Myocyte (in vitro differentiated cells): ENCODE data around the gene BNIP3. TPM values are rescaled to one million over a fixed set of nuclear protein-coding genes. Genes with fewer than 3 reads are reported as not detected.
"Not testable (repeated sequence)": the region's sequence is repeated elsewhere in the genome, so short reads cannot be mapped to it uniquely, and the experiment has no call there.

Source experiments
- DNase-seq: peaks from one replicate; pipeline ENCODE4 v3.0.0-alpha.2; 2012; ENCODE audit warnings: low read depth
- total RNA-seq: library from RNA; depleted of rRNA; stranded (reverse); fragments of >200 nt; gene quantifications from 2 replicates; pipeline ENCODE4 v1.2.3, GENCODE V29; 2014

Gene BNIP3
- total RNA-seq, 1 donor from 2014 or later = 197 TPM

DNA sequence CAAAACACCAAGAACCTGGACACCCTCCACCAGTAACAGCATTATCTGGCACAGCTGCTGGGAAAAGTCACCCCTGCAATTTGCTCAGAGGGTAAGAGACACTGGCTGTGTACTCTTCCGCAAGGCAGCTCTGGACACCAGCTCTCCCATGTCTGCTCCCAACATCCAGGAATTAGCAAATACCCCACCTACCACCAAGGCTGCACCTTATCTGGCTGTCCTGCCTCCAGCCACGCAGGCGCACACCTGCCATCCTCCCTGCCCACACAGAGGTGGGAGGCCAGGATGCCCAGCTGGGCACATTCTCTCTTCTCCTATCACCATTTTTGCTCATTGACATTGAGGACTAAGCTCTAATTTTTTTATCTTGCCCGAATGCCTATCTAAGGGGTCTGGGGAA, 20.3 kb upstream of the BNIP3 start:
- DNase-seq = no peak

DNA sequence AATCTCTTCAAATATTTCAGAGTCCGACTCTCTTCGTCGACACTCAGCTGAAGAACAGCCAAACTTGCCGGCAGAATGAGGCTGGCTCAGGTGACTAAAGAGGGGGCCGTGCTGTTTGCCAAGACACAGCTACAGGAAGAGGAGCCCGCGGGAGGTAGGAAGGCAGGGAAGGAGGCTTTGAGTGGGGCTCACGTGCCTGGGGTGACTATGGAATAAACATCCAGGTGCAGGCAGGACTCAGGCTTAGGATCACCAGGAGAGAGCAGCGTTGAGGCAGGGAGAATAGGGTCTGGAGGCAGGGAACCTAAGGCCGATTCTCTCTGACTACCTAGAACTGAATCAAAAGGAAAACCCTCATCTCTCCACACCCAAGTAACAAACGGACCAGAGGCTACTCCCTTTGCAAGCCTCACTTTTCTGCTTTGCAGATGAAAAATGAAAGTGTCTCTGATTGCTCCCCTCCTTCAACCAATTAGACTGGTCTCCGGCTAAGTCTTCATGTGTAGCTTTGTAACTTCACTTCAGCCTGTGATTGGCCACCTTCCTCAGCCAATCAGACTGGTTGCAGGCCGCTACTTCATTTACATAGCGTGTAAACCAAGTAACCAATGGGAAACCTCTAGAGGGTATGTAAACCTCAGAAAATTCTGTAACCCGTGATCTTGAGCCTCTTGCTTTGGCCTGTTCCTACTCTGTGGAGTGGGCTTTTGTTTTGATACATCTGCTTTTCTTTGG, 19.7 kb upstream of the BNIP3 start:
- DNase-seq = peak; percentile 25

DNA sequence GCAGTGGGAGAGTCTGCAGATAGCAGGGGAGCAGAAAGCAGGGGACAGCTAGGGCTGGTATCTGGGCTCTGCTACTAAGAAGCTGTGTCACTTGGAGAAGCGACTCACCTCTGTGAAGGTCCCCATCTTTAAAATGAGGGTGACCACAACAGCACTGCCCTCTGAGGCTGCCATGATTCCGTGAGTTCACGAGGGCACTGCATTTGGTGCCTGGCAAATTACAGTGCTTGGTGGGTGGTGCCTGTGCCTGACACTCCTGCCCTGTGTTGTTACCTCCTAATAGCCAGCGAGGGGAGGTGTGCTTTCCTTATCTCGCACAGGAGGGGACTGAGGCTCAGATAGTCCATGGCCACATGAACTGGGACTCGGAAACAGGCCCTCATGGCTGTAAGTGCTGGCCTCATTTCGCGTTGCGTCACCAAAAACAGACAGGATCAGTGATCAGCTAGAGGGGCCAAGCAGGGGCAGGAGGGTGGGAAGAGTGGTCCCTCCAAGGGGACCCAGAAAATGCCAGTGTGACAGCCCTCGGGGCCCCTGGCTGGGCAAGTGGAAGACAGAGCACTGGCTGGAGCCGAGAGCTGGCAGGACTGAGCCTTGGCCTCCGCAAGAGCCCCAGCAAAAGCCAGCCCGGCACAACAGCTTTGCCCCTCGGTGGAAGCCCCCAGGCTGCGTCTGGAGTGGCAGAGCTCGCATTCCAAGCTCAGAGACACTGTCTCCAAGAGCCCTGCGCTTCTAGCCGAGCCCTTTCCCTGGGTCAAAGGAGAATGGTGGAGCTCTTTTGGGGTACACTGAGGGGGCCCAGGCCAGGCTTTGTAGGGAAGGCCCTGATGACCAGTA, 17.3 kb upstream of the BNIP3 start:
- no peak for DNase-seq

GRCh38 chr10:131998050-131998844, 16.5 kb upstream of the BNIP3 start:
- DNase-seq = no peak

- peak; percentile 21 for DNase-seq
Observed at GRCh38 chr10:131997366-131998049, 15.8 kb upstream of the BNIP3 start.

DNA sequence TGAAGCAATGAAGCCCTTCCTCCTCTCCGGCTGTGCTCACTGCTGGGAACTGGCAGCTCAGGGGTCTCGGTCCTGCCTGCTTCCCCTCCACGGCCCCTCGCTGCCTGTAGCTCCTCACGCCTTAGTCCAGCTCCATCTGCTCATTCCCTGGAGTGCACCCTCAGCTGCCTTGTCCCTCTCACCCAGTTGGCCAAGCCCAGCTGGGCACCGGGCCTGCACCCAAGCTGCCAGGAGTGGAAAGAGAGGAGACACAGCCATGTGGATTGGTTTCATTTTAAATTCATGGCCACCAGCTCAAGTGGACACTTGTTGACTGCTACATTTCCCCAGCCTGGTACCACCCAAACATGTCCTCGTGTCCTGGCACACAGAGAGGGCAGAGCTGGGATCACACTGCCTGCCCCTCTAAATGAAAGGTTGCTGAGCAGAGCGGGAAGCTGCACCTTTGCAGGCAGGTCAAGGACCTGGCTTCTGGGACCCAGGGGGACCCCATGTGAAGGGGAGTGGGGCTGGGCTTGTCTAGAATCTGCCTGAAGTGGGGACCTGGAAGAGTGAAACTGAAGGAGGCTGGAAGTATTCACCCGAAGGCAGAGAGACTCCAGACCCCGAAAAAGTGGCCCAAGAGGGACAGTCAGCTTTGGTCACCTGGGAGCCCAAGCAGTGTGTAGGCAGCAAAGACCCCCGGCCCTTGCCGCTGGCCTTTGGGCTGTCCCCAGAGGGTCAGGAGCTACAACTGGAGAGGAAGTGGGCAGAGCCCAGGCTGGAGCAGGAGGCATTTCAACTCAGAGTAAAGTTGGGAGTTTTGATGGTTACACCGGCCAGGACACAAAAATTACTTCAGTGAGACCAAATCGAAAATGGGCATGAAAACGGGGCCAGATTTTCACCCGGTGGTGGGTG, 15.0 kb upstream of the BNIP3 start:
- no peak for DNase-seq

GRCh38 chr10:131994435-131994834, 12.7 kb upstream of the BNIP3 start:
- DNase-seq = no peak

DNA sequence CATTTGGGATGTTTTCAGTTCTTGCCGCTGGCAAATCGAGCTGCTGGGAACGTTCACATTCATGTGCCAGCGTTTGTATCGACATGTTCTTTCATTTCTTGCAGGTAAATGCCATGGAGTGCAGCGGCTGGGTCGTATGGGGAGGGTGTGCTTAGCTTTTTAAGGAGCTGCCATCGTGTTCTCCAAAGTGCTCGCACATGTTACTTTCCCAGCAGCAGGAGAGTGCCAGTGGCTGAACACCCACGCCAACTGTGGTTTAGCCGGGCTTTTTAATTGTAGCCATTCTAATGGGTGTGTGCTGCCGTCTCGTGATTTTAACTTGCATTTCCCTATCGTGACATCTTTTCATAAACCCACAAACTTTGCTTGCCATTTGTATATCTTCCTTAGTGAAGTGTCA, 11.6 kb upstream of the BNIP3 start:
- DNase-seq = no peak

- no peak for DNase-seq
Observed at GRCh38 chr10:131991726-131992125, 10.0 kb upstream of the BNIP3 start.

DNA sequence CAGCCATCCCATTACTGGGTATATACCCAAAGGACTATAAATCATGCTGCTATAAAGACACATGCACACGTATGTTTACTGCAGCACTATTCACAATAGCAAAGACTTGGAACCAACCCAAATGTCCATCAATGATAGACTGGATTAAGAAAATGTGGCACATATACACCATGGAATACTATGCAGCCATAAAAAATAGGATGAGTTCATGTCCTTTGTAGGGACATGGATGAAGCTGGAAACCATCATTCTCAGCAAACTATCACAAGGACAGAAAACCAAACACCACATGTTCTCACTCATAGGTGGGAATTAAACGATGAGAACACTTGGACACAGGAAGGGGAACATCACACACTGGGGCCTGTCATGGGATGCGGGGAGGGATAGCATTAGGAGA, 6.1 kb upstream of the BNIP3 start:
- not testable (repeated sequence) for DNase-seq

DNA sequence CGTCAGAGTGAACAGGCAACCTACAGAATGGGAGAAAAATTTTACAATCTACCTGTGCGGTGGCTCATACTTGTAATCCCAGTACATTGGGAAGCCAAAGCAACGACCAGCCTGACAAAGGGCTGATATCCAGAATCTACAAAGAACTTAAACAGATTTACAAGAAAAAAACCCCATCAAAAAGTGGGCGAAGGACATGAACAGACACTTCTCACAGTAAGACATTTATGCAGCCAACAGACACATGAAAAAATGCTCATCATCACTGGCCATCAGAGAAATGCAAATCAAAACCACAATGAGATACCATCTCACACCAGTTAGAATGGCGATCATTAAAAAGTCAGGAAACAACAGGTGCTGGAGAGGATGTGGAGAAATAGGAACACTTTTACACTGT, 5.6 kb upstream of the BNIP3 start:
- DNase-seq = not testable (repeated sequence)

- not testable (repeated sequence) for DNase-seq
Observed at GRCh38 chr10:131986851-131987250, 5.1 kb upstream of the BNIP3 start.

- DNase-seq = no peak
Observed at GRCh38 chr10:131983780-131984179, 2.1 kb upstream of the BNIP3 start.

DNA sequence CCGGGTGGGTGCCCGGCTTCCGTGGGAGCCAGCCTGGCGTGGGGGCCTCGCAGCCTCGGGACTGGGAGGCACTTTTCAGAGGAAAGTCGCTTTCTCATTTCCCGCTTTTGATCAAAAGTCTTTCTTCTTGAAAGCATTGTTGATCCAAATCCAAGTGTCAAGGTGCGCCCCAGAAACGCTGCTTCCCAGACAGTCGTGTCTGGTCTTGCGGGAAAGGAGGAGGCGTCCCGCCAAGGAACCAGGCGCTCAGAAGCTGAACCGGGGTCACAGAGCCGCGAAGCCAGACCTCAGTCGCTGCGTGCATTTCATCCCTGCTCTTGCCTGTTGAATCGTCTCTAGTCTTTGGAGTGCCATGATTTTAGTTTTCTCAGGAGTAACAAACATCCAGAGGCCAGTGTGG, 1.1 kb upstream of the BNIP3 start:
- DNase-seq = no peak

GRCh38 chr10:131982185-131982756, 548 bp upstream of the BNIP3 start:
- DNase-seq = no peak

DNA sequence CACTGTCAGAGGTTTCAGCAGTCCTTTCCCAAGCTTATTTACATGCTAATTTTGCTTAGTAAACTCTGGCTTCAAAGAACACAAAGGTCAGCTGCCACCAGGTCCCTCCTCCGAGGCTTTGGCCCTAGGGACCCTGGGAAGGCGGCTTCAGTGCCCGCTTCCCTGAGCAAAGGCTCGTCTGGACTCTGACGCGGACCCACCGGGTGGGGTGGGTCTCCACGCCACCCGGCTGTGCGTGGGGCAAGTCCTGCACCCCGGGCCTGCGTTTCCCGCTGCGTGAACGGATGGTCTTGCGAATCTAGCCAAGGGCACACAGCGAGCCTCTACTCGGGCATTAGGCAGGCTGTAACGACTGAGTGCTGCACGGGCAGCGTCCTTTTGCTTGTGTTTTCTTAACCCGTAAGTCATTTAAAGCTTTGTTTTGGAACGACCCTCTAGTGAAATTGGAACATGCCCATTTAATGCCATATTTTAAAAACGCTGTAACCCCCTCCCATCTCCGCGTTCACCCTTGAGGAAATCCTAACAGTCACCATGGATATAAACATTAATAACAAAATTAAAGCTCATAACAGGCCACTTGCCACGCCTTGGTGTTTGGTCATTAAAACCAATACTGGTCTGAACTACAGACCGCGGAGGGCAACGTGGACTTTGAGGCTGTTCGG, 828 bp downstream of the BNIP3 start:
- DNase-seq = peak; percentile 55

GRCh38 chr10:131980321-131980720, 1.4 kb downstream of the BNIP3 start:
- DNase-seq = no peak

GRCh38 chr10:131979821-131980270, 1.9 kb downstream of the BNIP3 start:
- peak; percentile 52 for DNase-seq

DNA sequence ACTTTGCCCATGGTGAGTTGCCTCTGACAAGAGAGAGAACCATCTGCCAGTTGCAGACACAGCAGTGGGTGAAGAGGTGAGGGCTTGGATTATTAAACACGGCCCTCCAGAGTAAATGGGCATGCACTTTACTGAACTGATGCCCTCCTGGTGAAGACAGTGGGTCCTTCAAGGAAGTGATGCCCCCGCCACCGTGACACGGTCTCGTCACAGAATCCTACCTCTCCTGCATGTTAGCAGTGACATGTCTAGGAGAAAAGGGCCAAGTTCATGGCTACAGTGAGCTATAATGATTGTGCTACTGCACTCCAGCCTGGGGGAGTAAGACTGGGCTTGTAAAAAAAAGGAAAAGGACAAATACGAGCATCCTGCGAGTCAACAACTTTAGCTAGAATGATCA, 2.4 kb downstream of the BNIP3 start:
- no peak for DNase-seq
